ENCODE measurements around the gene IFNLR1. TPM values are rescaled to one million over a fixed set of nuclear protein-coding genes. Genes with fewer than 3 reads are reported as not detected.
"Not testable (repeated sequence)": the region's sequence is repeated elsewhere in the genome, so short reads cannot be mapped to it uniquely, and the experiment has no call there.

IFNLR1 gene
- total RNA-seq, 4 donors from 2014 or later = 2.5 to 4.6 (median 3.5) TPM

GRCh38 chr1:24210195-24210627 lies 23.1 kb upstream of the IFNLR1 start:
- Histone ChIP-seq H3K4me3 (no peak overlapping the region), H3K36me3 (no peaks in the 10 kb centered on the region), H3K9me3 (no peaks in the 10 kb centered on the region), H3K27ac (no peak overlapping the region), H3K27me3 (peaks cover 0 to 14% (median 0%) of the 10 kb centered on the region in 4 donors), H3K4me1 (peaks cover 12 to 22% (median 12%) of the 10 kb centered on the region in 3 donors)
- no peak for TF ChIP-seq POLR2A (IDR thresholded peaks at IDR 0.05)
- TF ChIP-seq, protein P1, sequence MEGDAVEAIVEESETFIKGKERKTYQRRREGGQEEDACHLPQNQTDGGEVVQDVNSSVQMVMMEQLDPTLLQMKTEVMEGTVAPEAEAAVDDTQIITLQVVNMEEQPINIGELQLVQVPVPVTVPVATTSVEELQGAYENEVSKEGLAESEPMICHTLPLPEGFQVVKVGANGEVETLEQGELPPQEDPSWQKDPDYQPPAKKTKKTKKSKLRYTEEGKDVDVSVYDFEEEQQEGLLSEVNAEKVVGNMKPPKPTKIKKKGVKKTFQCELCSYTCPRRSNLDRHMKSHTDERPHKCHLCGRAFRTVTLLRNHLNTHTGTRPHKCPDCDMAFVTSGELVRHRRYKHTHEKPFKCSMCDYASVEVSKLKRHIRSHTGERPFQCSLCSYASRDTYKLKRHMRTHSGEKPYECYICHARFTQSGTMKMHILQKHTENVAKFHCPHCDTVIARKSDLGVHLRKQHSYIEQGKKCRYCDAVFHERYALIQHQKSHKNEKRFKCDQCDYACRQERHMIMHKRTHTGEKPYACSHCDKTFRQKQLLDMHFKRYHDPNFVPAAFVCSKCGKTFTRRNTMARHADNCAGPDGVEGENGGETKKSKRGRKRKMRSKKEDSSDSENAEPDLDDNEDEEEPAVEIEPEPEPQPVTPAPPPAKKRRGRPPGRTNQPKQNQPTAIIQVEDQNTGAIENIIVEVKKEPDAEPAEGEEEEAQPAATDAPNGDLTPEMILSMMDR (IDR thresholded peaks at IDR 0.05) = no peak
- 50 to 83% methylated on average over 2 to 8 of the region's 10 CpGs for WGBS, 2 donors
- intact Hi-C loops (cut with DNase I) = no loop called here
- no peak for DNase-seq

DNA sequence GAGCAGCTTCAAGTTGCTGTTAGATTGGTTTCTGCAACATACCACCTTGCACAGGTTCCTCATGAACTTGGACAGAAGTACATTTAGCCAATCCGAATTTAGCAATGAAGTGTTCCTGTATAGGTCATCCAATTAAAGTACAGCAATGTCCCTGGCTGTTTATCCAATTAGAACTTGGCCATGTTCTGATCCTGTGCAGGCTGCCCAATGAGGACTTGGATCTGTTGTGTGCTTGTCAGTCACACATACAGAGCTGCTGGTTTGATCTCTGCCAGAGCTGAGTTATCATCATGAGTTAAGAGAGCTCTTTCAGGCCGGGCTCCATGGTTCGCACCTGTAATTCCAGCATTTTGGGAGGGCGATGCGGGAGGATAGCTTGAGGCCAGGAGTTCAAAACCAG lies 22.0 kb upstream of the IFNLR1 start:
- WGBS, 2 donors = 93 to 94% methylated on average over 3 to 5 of the region's 5 CpGs
- TF ChIP-seq, protein P1 (IDR thresholded peaks at IDR 0.05) = no peak
- TF ChIP-seq POLR2A (IDR thresholded peaks at IDR 0.05) = no peak
- Histone ChIP-seq H3K27me3 (peaks cover 0 to 7% (median 0%) of the 10 kb centered on the region in 4 donors), H3K36me3 (no peaks in the 10 kb centered on the region), H3K9me3 (no peaks in the 10 kb centered on the region), H3K27ac (no peak overlapping the region), H3K4me3 (no peak overlapping the region), H3K4me1 (peaks cover 12 to 33% (median 13%) of the 10 kb centered on the region in 3 donors)
- intact Hi-C loops (cut with DNase I) = loop anchor here (10.0 kb wide), 1 partner anchor 116 kb away; no protein-coding TSS in a partner anchor
- no peak for DNase-seq

- DNase-seq = no peak
These were observed 20.6 kb upstream of the IFNLR1 start for GRCh38 chr1:24207709-24208108.

DNA sequence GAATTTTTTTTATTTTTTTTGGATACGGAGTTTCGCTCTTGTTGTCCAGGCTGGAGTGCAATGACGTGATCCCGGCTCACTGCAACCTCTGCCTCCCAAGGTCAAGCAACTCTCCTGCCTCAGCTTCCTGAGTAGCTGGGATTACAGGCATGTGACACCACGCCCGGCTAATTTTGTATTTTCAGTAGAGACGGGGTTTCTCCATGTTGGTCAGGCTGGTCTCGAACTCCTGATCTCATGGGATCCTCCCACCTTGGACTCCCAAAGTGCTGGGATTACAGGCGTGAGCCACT lies 20.3 kb upstream of the IFNLR1 start:
- H3K9me3 ChIP-seq, DNase-seq, H3K36me3 ChIP-seq, H3K27me3 ChIP-seq, H3K4me3 ChIP-seq: not testable (repeated sequence)
- H3K27ac ChIP-seq = peak overlapping the region in 2 of 4 donors; percentile 88 to 91
- intact Hi-C loops (cut with DNase I) = loop anchor here (10.0 kb wide), 1 partner anchor 117 kb away; no protein-coding TSS in a partner anchor
- WGBS, 2 donors = 60 to 83% methylated on average over 8 to 9 of the region's 9 CpGs
- peaks cover 16 to 50% (median 28%) of the 10 kb centered on the region in 3 donors for H3K4me1 ChIP-seq

More at GRCh38 chr1:24207709-24208108, 20.6 kb upstream of the IFNLR1 start:
- no peak overlapping the region for H3K4me3 ChIP-seq
- TF ChIP-seq POLR2A (IDR thresholded peaks at IDR 0.05) = no peak
- TF ChIP-seq, protein P1 (IDR thresholded peaks at IDR 0.05) = no peak
- H3K4me1 ChIP-seq = peaks cover 12 to 47% (median 24%) of the 10 kb centered on the region in 3 donors
- H3K27me3 ChIP-seq = peaks cover 0 to 7% (median 0%) of the 10 kb centered on the region in 4 donors
- WGBS, 2 donors = 82 to 87% methylated on average over 5 to 6 of the region's 6 CpGs
- intact Hi-C loops (cut with DNase I) = loop anchor here (10.0 kb wide), 1 partner anchor 117 kb away; no protein-coding TSS in a partner anchor
- H3K9me3 ChIP-seq = no peaks in the 10 kb centered on the region
- no peak overlapping the region for H3K27ac ChIP-seq
- no peaks in the 10 kb centered on the region for H3K36me3 ChIP-seq

- no peak overlapping the region for H3K4me3 ChIP-seq
- DNase-seq = no peak
- 57 to 58% methylated on average over 7 to 12 of the region's 12 CpGs for WGBS, 2 donors
- H3K27ac ChIP-seq = peak overlapping the region; percentile 81 to 91 (median 87)
- H3K9me3 ChIP-seq = no peaks in the 10 kb centered on the region
- no peaks in the 10 kb centered on the region for H3K36me3 ChIP-seq
- H3K4me1 ChIP-seq = peaks cover 21 to 56% (median 31%) of the 10 kb centered on the region in 3 donors
- peaks cover 0 to 7% (median 0%) of the 10 kb centered on the region in 4 donors for H3K27me3 ChIP-seq
- TF ChIP-seq, protein P1 (IDR thresholded peaks at IDR 0.05) = no peak
- TF ChIP-seq POLR2A (IDR thresholded peaks at IDR 0.05) = no peak
- intact Hi-C loops (cut with DNase I) = loop anchor here (10.0 kb wide), 1 partner anchor 118 kb away; no protein-coding TSS in a partner anchor
These were observed 19.7 kb upstream of the IFNLR1 start for GRCh38 chr1:24206516-24207394.

Measured in esophagus squamous epithelium (tissue), 5 donors.